Peyer's patch (tissue), 4 donors: ENCODE results near the gene PXMP4.

Source experiments
- POLR2A ChIP-seq, 2 donors: fragments of 450-650 bp; IDR thresholded peaks; one replicate each; pipeline ENCODE4 v1.5.1; 2017; ENCODE audit warnings: antibody characterized with exemption in 2 of 2, mild to moderate bottlenecking in 2 of 2, moderate library complexity in 2 of 2
- TF ChIP-seq, protein P1 (sequence below), 6 experiments: fragments of 450-650 bp in 4 of 6; fragments of 200-600 bp in 2 of 6; sonication (generic) in 1 of 6; IDR thresholded peaks; one replicate each; pipeline ENCODE4 v1.5.1; 2017 to 2019; ENCODE audit warnings: antibody characterized with exemption in 6 of 6, mild to moderate bottlenecking in 3 of 6, moderate library complexity in 1 of 6

DNA sequence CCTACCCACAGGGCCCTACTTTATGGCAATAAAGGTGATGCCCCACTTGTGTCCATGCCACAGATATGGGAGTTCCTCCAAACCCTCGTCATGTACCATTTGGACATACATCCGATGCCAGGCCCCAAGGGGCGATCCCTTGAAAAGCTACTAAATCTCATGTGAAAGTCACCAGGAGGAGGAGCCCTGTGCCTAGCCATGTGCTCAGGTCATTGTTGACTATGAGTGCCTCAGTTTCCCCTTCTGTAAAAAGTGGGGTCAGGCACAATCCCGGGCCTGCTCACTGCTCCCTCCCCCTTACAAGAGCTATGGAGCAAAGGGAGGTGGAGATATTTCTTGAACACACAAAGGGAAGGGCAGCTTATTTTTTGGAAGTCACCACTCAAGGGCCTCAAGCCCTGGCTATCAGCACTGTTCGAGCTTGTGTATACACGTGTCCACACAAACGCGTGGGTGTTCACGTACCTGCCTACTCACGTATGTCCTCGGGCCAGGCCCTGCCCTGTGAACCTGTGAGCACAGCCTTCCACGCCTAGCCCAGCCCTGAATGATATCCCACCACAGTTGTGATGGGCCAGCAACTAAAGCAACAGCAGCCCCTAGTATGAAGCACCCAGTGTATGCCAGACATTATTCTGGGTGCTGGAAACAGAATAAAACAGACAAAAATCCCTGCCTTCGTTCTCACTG, 51.5 kb downstream of the PXMP4 start:
- TF ChIP-seq, protein P1, sequence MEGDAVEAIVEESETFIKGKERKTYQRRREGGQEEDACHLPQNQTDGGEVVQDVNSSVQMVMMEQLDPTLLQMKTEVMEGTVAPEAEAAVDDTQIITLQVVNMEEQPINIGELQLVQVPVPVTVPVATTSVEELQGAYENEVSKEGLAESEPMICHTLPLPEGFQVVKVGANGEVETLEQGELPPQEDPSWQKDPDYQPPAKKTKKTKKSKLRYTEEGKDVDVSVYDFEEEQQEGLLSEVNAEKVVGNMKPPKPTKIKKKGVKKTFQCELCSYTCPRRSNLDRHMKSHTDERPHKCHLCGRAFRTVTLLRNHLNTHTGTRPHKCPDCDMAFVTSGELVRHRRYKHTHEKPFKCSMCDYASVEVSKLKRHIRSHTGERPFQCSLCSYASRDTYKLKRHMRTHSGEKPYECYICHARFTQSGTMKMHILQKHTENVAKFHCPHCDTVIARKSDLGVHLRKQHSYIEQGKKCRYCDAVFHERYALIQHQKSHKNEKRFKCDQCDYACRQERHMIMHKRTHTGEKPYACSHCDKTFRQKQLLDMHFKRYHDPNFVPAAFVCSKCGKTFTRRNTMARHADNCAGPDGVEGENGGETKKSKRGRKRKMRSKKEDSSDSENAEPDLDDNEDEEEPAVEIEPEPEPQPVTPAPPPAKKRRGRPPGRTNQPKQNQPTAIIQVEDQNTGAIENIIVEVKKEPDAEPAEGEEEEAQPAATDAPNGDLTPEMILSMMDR (IDR thresholded peaks at IDR 0.05) = no peak
- no peak for TF ChIP-seq POLR2A (IDR thresholded peaks at IDR 0.05)
